GM13976 (cell line): ENCODE data around the gene LMOD3.

Experiments used
- DNase-seq: peaks from one replicate; pipeline ENCODE4 v3.0.0; 2012; ENCODE audit warnings: low spot score
- CTCF ChIP-seq: IDR thresholded peaks from 2 replicates; pipeline ENCODE4 v1.5.1; 2012; ENCODE audit warnings: borderline replicate concordance, mild to moderate bottlenecking; ENCODE audit not compliant: insufficient read depth; ENCODE audit errors: extremely low read depth, missing control alignments, control extremely low read depth
- in situ Hi-C: fragments of 300-500 bp; cut with MboI; formaldehyde crosslinking; loops from one replicate; pipeline ENCODE4 v1.12.0; 2022; ENCODE audit warnings: low sequenced_read_pairs, mixed read lengths, inconsistent platforms; ENCODE audit not compliant: unreplicated experiment

LMOD3 gene

GRCh38 chr3:69161587-69162307 is 39.4 kb upstream of the LMOD3 start:
- peak; percentile 60 for DNase-seq
- TF ChIP-seq CTCF, result peak; percentile 73
- in situ Hi-C loops, result loop anchor here (5.0 to 25.0 kb wide), 2 partner anchors 146 to 501 kb away; no protein-coding TSS in a partner anchor

DNA sequence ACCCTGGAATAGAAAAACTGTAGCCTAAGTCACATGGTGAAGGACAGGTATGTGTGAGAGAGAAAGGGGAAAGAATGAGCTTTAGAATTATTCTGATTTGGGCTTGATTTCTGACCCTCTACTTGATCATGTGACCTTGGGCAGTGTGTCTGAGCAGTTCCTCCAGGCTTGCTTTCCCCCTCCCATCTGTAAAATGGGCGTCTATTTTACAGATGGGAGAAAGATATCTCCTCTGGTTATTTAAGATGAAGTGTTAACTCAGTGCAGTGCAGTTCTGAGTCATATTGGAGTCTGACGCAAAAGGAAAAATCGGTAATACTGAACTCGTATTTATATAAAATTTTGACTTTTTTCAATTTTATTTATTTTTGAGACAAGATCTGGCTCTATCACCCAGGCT is 38.1 kb upstream of the LMOD3 start:
- no peak for DNase-seq
- TF ChIP-seq CTCF, result no peak
- in situ Hi-C loops, result loop anchor here (5.0 to 25.0 kb wide), 2 partner anchors 147 to 502 kb away; no protein-coding TSS in a partner anchor

GRCh38 chr3:69160107-69160506 is 37.7 kb upstream of the LMOD3 start:
- no peak for TF ChIP-seq CTCF
- no peak for DNase-seq
- in situ Hi-C loops, result loop anchor here (5.0 to 25.0 kb wide), 2 partner anchors 147 to 502 kb away; no protein-coding TSS in a partner anchor

DNA sequence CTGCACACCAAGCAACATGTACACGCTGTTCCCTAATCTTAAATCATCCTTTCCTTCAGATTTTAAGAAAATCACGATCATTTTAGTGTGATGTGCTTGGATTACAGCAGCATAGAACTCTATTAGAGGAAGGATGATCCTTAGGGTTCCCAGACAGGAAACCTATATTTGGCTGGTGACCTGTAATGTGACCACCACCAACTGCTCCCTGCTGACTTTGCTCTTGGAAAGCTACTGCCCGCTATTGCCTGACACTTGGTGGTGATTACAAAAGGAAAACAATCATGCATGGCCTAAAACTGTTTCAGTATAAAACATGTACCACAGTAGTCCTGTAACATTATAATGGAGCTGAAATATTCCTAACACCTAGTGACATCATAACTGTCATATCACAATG is 27.2 kb upstream of the LMOD3 start:
- no peak for DNase-seq
- in situ Hi-C loops, result no loop called here
- TF ChIP-seq CTCF, result no peak

GRCh38 chr3:69145688-69146087 is 23.3 kb upstream of the LMOD3 start:
- TF ChIP-seq CTCF, result no peak
- no peak for DNase-seq
- in situ Hi-C loops, result no loop called here

GRCh38 chr3:69144631-69145245 is 22.3 kb upstream of the LMOD3 start:
- DNase-seq, result no peak

More at GRCh38 chr3:69144631-69145245, 22.3 kb upstream of the LMOD3 start:
- TF ChIP-seq CTCF, result no peak
- in situ Hi-C loops, result no loop called here
